Measurements from ENCODE around the gene CABP2.
"Not testable (repeated sequence)": the region's sequence is repeated elsewhere in the genome, so short reads cannot be mapped to it uniquely, and the experiment has no call there.

CABP2 gene

DNA sequence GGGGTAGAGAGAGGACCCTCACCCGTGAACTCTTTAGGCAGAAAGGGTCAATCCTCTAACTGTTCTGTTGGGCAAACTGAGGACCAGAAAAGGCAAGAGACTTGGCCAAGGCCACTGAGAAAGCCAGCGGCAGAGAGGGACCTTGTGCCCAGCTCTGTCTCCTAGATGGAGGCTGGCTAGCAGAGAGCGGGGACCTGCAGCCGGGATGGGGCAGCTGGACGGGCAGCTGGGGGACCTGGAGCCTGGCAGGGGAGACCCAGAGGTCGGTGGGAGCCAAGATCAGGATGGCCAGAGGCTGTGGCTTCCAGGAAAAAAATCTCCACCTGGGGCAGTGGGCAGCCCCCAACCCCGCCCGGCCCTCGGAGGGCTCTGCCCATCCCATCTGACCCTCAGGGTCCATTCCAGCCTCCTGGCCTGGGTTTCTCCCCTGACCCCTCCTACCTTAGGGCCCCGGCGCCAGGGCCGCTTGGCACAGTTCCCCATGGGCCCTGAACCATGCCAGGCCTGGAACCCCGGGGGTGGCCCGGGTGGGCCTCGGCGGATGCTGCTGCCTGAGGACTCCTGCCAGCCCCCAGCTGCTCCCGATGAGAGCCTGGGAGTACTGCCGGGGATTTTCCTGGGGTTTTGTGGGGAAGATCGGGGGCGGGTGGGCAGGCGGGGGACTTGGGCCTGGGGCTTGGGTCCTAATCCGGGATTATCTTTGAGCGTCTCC, at the start of gene CABP2:
Gene CABP2, minus strand, starts transcription at position 603 of the 712 bp plus-strand sequence. Its CDS starts 120 bp downstream, at position 483.
- no peak for DNase-seq (ENCODE audit: low spot score)

DNA sequence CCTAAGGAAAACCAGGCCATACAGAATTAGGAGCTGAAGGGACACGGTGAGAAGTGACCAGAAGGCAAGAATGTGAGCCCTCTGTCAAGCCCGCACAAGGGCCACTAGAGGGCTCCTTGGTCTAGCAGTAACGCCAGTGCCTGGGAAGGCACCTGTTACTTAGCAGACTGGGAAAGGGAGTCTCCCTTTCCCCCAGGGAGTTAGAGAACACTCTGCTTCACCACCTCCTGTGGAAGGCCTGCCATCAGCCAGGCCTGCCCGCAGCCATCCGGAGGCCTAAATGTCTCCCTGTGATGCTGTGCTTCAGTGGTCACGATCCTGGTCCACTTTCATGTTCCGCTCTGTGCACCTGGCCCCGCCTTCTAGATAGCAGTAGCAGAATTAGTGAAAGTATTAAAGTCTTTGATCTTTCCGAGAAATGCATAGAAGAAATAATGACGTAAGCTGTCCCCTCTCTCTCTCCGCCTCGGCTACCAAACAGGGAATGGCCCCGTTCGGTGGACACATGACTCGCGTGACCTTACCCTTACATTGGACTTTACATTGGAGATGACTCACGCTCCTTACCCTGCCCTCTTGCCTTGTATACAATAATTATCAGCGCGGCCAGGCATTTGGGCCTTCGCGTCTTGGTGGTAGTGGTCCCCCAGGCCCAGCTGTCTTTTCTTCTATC, 49.6 kb upstream of the CABP2 start:
- peak; percentile 45 for DNase-seq (ENCODE audit: low spot score)

DNA sequence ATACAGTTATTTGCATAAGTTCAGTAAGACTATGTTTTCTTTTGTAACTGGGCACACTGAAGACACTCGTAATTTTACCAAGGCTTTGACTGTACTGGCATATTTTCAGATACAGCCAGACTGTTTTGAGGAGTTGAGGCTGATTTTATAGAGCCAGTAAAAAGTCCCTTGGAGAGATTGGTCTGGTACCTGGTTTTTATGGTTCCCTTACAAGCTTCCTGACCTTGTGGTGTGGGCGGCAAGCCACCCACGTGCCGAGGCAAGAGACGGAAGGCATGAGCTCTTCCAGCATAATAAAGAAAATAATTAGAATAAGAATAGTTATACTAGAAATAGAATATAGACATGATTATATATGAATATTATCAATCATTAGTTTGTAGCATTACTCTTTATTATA, 49.1 kb upstream of the CABP2 start:
- DNase-seq (ENCODE audit: low spot score): no peak

DNA sequence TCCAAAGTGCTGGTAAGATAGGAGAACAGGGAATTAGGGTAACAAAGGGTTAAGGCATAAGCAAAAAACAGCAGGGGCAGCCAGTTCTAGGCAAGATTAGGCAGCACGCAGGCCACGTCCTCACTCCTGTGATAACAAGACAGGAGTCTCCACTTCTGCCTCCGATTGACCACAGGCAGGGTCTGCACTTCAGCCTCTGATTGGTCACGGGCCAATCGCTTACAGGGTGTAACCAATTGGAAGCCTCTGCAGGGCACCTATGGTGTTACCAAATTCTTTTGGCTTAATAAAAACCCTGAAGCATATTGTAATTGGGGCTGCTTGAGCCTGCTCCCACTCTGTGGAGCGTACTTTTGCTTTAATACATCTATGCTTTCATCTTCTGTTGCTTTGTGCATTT, 48.2 kb upstream of the CABP2 start:
- no peak for DNase-seq (ENCODE audit: low spot score)

DNA sequence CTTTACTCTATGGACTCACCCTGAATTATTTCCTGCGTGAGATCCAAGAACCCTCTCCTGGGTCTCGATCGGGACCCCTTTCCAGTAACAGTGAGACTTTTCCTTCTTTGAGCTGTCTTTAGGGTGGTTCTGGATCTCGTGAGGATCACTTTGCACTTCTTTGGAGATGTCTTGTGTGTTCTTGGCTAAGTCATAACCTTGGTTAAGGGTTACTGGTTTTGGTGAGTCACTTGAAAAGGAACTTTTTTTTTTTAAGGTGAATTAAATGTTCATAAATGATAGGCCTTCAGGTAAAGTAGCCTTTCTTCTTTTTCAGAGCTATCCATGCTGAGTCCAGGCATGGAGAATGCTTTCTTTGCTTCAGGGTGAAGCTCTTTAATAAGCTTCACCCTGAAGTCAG, 41.0 kb upstream of the CABP2 start:
- DNase-seq (ENCODE audit: low spot score): no peak

DNA sequence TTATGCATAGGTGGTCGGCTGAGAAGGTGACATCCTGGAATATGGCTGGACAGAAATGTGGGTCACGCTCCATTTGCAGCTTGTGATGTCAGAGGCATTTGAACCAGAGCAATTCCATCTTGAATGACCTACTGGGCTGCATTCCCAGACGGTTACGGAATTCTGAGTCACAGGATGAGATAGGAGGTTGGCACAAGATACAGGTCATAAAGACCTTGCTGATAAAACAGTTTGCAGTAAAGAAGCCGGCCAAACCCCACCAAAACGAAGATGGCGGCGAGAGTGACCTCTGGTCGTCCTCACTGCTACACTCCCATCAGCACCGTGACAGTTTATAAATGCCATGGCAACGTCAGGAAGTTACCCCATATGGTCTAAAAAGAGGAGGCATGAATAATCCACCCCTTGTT, 40.5 kb upstream of the CABP2 start:
- DNase-seq (ENCODE audit: low spot score): not testable (repeated sequence)

DNA sequence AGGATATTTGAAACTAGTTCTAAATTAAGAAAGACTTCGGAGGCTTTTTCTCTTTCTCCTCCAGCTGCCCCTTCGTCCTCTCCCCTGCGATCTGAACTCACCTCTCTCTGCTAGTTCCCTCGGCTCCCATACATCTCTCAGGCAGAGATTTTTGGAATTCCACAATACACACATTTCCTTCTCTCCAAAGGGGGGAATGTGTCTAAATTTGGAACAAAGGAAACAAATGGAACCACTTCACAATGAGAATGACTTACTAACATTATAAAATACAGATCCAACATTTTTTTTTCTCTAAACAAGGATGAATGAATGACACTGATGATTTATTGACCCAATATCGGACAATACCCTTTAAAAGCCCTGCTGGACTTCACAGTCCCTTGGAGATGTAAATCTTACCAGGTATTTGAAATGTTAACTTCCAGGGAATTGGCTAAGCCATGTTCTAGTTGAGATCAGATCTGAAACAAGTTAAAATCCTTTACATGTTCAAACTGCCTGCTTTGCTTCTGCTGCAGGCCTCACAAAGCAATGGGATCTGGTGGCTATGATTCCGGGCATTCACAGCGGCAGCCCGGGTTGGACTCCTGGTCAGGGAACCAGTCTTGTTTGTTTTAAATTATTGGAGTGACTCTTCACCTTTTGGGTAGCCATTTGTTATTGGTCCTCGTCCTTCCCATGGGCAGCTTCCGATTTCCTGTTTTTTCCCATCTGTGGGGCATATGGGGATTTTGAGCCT, 39.9 kb upstream of the CABP2 start:
- no peak for DNase-seq (ENCODE audit: low spot score)

DNA sequence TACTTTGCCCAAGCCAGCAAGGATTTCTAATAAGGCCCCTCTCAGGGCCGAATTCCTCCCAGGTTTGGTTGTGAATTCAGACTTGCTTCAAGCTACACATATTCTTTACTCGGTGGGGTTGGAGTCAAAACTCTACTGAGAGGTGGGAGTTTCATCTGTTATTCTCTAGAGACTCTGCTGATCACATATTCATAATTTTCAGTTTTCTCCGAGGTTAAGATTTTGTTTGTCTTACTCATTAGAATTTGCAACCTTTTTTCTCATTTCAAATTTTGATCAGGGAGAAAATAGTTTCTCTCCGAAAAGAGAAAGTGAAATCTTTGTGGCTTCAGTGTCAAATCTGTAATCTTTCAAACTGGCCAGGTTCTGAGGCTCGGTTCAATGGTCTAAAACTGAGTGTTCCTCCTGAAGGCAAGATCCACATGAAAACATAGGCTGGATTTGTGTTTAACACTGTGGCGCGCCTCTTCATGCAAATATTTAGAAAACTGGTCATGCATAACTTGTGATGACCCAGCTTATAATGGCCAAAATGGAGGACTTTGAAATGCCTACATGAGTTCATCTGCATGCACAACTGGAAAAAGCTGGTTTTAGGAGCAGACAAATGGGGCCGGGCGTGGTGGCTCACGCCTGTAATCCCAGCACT, 38.8 kb upstream of the CABP2 start:
- DNase-seq (ENCODE audit: low spot score): no peak

DNA sequence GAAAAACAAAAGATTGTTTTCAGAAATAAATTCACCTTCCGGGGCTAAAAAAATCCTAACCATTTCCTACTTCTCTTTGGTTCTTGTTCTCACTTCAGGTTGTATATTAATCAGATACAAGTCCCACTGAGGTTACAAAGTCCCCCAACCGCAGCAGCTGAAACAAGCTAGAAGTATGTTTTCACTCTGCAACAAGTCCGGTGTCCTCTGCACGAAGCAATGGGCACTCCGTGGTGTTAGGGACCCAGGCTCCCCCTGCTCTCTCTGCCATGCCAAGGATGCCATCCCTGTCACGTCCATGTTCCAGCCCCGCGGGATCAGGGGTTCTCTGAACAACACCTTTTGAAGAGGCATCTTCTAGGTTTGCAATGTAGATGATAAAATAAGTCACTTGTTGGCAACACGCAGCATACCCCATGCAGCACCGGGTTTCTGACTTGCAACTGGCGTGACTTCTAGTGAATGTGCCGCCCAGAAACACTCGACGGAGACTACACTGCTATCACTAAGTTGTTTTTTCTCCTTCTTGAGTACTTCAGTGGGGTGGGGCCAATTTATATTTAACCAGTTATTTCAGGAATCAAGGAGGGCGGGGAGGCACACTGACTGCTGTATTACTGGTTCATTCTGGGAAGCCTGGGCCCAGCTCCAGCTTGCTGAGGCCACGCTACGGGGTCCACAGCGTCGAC, 35.0 kb upstream of the CABP2 start:
- DNase-seq (ENCODE audit: low spot score): no peak

DNA sequence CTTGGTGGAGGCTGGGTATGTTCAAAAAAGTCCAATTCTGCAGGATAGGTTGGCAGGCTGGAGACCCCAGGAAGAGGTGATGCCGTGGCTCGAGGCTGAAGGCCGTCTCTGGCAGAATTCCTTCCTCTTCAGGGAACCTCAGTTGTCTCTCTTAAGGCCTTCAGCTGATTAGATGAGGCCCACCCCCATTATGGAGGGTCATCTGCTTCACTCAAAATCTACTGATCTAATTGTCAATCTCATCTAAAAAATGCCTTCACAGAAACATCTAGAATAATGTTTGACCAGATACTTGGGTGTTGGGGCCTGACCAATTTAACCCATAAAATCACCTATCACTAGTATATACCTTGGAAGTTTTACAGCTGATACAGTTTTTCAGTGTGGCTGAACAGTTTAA, 33.0 kb upstream of the CABP2 start:
- no peak for DNase-seq (ENCODE audit: low spot score)

DNA sequence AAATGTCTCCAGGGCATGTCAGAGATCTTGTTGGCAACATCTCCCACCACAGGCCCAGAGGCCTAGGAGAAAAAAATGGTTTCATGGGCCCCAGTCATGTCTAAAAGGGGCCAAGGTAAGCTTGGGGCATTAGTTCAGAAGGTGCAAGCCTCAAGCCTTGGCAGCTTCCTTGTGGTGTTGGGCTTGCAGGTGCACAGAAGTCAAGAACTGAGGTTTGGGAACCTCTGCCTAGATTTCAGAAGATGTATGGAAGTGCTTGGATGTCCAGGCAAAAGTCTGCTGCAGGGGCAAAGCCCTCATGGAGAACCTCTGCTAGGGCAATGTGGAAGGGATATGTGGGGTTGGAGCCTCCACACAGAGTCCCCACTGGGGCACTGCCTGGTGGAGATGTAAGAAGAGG, 28.5 kb upstream of the CABP2 start:
- not testable (repeated sequence) for DNase-seq (ENCODE audit: low spot score)

DNA sequence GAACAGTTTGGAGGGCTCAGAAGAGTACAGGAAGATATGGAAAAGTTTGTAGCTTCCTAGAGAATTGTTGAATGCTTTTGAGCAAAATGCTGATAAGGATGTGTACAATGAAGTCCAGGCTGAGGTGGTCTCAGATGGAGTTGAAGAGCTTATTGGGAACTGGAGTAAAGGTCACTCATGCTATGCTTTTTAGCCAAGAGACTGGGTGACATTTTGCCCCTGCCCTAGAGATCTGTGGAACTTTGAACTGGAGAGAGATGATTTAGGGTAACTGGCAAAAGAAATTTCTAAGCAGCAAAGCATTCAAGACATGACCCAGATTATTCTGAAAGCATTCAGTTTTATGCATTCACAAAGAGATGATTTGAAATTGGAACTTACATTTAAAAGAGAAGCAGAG, 27.9 kb upstream of the CABP2 start:
- no peak for DNase-seq (ENCODE audit: low spot score)

DNA sequence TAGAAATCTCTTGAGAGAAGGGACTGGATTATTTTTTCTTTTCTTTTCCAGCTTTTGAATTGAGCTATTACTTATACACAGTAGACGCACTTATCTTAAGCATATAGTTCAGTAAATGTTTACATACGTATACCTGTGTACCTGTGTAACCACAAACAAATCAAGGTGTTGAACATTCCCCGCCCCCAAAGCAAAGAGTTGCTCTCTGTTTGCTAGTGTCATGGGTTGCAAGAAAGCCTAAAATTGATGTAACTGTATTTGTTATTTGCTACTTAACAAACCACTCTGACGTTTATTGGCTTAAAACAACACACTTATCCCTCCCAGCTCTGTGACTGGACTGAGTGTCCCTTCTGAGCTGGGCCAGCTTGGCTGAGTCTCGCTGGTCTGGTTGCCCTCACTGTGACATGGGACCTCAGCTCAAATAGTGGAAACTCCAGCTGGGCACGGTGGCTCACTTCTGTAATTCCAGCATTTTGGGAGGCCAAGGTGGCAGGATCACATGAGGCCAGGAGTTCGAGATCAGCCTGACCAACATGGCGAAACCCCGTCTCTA, 25.4 kb upstream of the CABP2 start:
- DNase-seq (ENCODE audit: low spot score): no peak

DNA sequence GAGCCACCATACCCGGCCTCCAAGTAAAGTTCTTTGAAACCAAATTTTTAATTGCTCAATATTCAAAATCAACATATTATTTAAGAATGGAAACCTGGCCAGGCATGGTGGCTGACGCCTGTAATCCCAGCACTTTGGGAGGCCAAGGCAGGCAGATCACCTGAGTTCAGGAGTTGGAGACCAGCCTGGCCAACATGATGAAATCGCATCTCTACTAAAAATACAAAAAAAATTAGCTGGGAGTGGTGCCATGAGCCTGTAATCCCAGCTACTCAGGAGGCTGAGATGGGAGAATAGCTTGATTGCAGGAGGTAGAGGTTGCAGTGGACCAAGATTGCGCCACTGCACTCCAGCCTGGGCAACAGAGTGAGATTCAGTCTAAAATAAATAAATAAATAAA, 24.9 kb upstream of the CABP2 start:
- not testable (repeated sequence) for DNase-seq (ENCODE audit: low spot score)

DNA sequence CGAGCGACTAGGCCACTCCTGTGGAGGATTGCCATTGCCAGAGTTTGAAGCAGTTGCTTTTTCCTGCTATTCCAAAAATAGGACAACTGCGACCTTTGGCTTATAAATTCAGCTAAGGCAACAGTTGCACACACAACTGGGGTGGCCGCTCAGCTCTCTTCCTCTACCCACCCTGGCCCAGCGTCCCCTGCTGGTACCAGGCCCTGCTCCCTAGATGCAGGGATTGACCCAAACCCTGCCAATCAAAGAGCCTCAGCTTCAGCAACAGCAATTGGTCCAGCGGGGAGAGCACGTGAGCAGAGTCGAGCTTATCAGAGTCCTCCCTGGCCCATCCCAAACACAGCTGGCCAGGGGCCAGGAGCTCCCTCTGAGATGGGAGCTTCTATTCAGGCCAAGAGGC, 22.0 kb upstream of the CABP2 start:
- no peak for DNase-seq (ENCODE audit: low spot score)

DNA sequence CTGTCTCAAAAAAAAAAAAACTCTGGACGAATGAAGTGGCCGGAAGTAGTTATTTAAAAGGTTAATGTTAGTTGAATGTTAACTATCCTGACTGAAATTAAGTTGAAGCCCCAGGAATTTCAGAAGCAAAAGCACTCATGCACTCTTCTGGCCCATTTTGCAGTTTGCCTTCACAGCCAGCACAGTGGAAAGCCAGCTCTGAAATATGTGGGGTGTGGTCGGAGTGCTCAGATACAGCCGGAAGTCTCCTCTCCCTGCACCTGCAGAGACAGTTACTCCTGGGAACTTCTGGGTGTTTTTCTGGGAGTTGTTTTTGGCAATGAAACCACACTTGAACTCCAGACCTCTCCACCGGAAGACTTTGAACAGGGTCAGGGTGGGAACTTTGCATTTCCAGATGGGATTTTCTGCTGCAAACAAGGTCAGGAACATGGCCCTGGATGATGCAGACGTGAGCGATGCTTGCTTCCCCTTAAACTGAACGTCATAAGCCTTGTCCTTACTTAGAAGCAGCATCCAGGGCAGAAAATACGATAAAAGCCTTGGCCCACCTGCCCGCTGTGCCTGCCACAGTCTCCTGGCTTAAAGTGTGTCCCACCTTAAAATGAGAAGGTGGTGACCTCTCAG, 21.5 kb upstream of the CABP2 start:
- no peak for DNase-seq (ENCODE audit: low spot score)

DNA sequence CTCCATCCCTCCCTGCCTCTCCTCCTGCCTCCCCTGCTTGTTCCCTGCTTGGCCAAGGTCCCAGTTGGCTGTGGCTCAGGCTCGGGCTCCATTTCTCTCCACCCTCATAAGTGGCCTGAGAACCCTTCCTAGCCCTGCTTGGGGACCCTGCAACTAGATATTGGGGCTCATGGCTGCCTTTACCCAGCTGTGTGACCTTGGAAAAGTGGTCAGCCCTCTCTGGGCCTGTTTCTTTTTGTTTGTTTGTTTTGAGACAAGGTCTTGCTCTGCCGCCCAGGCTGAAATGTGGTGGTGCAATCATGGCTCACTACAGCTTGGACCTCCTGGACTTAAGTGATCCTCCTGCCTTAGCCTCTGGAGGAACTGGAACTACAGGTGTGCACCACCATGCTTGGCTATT, 20.3 kb upstream of the CABP2 start:
- DNase-seq (ENCODE audit: low spot score): no peak

DNA sequence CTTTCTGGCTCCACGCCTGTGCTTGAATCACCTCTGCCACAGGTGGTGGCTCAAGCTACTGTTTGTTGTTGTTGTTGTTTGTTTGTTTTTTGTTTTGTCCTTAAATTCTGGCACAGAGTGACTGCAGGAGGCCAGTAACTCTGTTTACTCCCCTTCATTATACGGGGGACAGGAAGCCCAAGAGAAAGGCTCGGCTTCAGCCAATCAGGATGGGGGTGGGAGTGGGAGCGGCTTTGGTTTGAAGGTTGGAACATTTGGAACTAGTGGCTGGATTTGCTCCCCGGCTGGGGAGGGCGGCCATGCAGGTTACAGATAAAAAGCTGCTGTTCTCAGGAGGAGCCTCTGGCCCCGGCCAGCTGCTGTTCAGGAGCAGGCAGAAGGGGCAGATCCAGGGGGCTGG, 19.7 kb upstream of the CABP2 start:
- DNase-seq (ENCODE audit: low spot score): no peak

DNA sequence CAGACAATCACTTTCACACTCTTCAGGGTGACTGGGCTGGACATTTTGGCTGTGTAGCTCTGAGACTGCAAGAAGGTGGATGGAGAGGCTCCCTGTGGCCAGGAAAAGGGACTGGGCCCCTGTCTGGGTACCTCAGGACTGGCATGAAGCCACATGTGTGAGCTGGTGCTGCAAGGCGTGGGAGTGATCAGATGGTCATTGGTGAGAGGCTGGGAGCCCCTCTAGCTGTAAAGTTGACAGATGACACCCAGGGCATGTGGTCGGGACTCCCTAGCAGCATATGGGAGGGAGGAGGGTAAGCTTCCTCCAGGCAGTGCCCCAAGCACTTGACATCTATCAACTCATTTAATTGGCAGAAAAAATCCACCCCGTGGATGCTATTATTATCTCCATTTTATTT, 18.9 kb upstream of the CABP2 start:
- DNase-seq (ENCODE audit: low spot score): no peak

DNA sequence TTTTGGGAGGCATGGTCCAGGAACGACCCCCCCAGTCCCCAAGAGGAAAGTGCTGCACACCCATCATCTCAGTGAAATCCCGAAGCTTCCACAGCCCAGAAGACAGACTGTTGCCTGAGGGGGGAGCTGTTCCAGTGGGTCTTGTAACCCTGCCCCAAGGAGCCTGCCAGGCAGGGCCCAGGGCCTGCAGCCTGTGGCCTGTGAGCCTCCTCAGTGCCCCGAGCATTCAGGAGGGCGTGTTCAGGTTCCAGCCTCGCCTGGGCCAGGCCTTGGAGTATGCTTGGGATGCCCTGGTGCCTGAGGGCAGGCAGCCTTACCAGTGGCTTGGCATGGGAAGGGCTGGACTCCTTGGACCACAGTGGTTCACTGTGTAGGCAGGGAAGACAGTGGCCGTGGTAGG, 18.0 kb upstream of the CABP2 start:
- DNase-seq (ENCODE audit: low spot score): no peak

DNA sequence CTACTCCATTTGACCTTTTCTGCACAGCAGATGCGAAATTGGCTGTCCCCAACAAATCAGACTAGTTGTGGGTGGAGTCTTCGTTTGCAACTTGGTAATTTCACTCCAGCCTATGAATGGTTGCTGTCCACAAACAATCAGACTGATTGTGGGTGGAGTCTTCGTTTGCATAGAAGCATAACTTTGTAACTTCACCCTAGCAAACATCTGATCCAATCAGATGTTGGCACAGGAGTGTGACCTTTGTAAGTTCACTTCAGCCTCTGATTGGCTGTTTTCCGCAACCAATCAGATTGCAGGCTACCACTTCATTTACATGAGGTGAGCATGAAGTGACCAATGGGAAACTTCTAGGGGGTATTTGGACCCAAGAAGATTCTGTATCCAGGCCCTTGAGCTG, 16.3 kb upstream of the CABP2 start:
- DNase-seq (ENCODE audit: low spot score): no peak

All from CD4-positive, alpha-beta T cell treated with Interleukin-2 at 100 ng/mL for 4 hours (primary cell).